Peyer's patch (tissue), 4 donors: ENCODE data around the gene PSPH. TPM values are rescaled to one million over a fixed set of nuclear protein-coding genes. Genes with fewer than 3 reads are reported as not detected.

Source experiments
- DNase-seq, 3 donors: peaks; one replicate each; pipeline ENCODE4 v3.0.0-alpha.2; 2017 to 2019
- H3K27ac ChIP-seq, 4 donors: fragments of 200-600 bp; sonication (generic); one replicate each; pipeline ENCODE4 v1.5.1; 2016 to 2019
- H3K27me3 ChIP-seq, 2 donors: fragments of 200-600 bp; sonication (generic); one replicate each; pipeline ENCODE4 v1.5.1; 2019
- H3K36me3 ChIP-seq, 3 donors: fragments of 200-600 bp; sonication (generic); one replicate each; pipeline ENCODE4 v1.5.1; 2016 to 2019
- H3K4me1 ChIP-seq, 4 donors: fragments of 200-600 bp; sonication (generic); one replicate each; pipeline ENCODE4 v1.5.1; 2016 to 2019
- H3K4me3 ChIP-seq, 4 donors: fragments of 200-600 bp; sonication (generic); 1 replicate in 3 of 4; 2 replicates in 1 of 4; pipeline ENCODE4 v1.5.1; 2016 to 2019; ENCODE audit warnings: mild to moderate bottlenecking in 1 of 4
- H3K9me3 ChIP-seq, 4 donors: fragments of 200-600 bp; sonication (generic); one replicate each; pipeline ENCODE4 v1.5.1; 2016 to 2019; ENCODE audit warnings: mild to moderate bottlenecking in 1 of 4
- CTCF ChIP-seq, 6 experiments: fragments of 450-650 bp in 4 of 6; fragments of 200-600 bp in 2 of 6; sonication (generic) in 1 of 6; IDR thresholded peaks; one replicate each; pipeline ENCODE4 v1.5.1; 2017 to 2019; ENCODE audit warnings: antibody characterized with exemption in 6 of 6, mild to moderate bottlenecking in 3 of 6, moderate library complexity in 1 of 6
- POLR2A ChIP-seq, 2 donors: fragments of 450-650 bp; IDR thresholded peaks; one replicate each; pipeline ENCODE4 v1.5.1; 2017; ENCODE audit warnings: antibody characterized with exemption in 2 of 2, mild to moderate bottlenecking in 2 of 2, moderate library complexity in 2 of 2
- small RNA-seq, 2 donors: library from RNA; depleted of rRNA; stranded (forward); fragments of <200 nt; gene quantifications; one replicate each; pipeline ENCODE3, GENCODE V24; 2016
- total RNA-seq, 4 donors: library from RNA; depleted of rRNA; stranded (reverse); fragments of >200 nt; gene quantifications; one replicate each; pipeline ENCODE4 v1.1.0, GENCODE V29; 2016

The PSPH gene
- total RNA-seq, 4 donors from 2014 or later: 12.3 to 25.6 (median 16.1) TPM

- no peak for TF ChIP-seq CTCF (IDR thresholded peaks at IDR 0.05)
- no peak for TF ChIP-seq POLR2A (IDR thresholded peaks at IDR 0.05)
- H3K27me3 ChIP-seq: no peaks in the 10 kb centered on the region
- no peaks in the 10 kb centered on the region for H3K9me3 ChIP-seq
- no peak for DNase-seq
- peak overlapping the region; percentile 40 to 84 (median 69) for H3K4me3 ChIP-seq
- peaks cover 0 to 8% (median 4%) of the 10 kb centered on the region in 4 donors for H3K4me1 ChIP-seq
- peak overlapping the region; percentile 74 to 98 (median 88) for H3K27ac ChIP-seq
- H3K36me3 ChIP-seq: peaks cover 0 to under 1% (median 0%) of the 10 kb centered on the region in 3 donors
Observed at GRCh38 chr7:55963584-55964168, 87.6 kb downstream of the PSPH start.

GRCh38 chr7:55962014-55962413, 89.2 kb downstream of the PSPH start:
- TF ChIP-seq CTCF (IDR thresholded peaks at IDR 0.05) (no peak), POLR2A (IDR thresholded peaks at IDR 0.05) (no peak)
- Histone ChIP-seq H3K36me3 (no peaks in the 10 kb centered on the region), H3K27ac (no peak overlapping the region), H3K4me1 (peaks cover 0 to 8% (median 4%) of the 10 kb centered on the region in 4 donors), H3K9me3 (no peaks in the 10 kb centered on the region), H3K4me3 (no peak overlapping the region), H3K27me3 (no peaks in the 10 kb centered on the region)
- no peak for DNase-seq

Small RNA genes within 50 kb of the gene (small RNA-seq; reads per million reads assigned to genes)
- gene SNORA15: 0 reads per million in 2 donors
- gene SNORA22B: 0 reads per million in 2 donors

Other genes with a start within 250 kb of the PSPH start
- not detected for gene SEPTIN14, start 188.7 kb downstream of the PSPH start, total RNA-seq
- 1 to 10 TPM; 2.8 to 8.3 (median 4.9) TPM for gene ZNF713, start 164.0 kb downstream of the PSPH start, total RNA-seq
- gene MRPS17, start 99.6 kb downstream of the PSPH start, total RNA-seq: 1 to 10 TPM; 4.4 to 10.0 (median 7.3) TPM
- 10 to 100 TPM; 37.5 to 87.5 (median 54.2) TPM for gene NIPSNAP2, start 86.9 kb downstream of the PSPH start, total RNA-seq
- gene CCT6A, start 321 bp upstream of the PSPH start, total RNA-seq: 100 to 1,000 TPM in 1 of 4 donors, 10 to 100 TPM in 3; 61.3 to 150 (median 79.5) TPM
- gene SUMF2, start 12.8 kb upstream of the PSPH start, total RNA-seq: 100 to 1,000 TPM in 3 of 4 donors, 10 to 100 TPM in 1; 71.8 to 155 (median 128) TPM
- gene PHKG1, start 41.5 kb upstream of the PSPH start, total RNA-seq: 1 to 10 TPM; 1.1 to 8.3 (median 4.0) TPM
- gene CHCHD2, start 55.0 kb upstream of the PSPH start, total RNA-seq: 100 to 1,000 TPM; 223 to 346 (median 316) TPM
- not detected for gene NUPR2, start 65.0 kb upstream of the PSPH start, total RNA-seq